Neutrophil (primary cell): ENCODE data around the gene RPL22L1.

Experiments
- H3K27ac ChIP-seq: fragments of 200-600 bp; sonication (generic); 2 replicates; pipeline ENCODE4 v1.5.1; 2016; ENCODE audit warnings: mild to moderate bottlenecking, moderate library complexity
- H3K27me3 ChIP-seq: fragments of 200-600 bp; sonication (generic); 2 replicates; pipeline ENCODE4 v1.6.0; 2016; ENCODE audit warnings: mild to moderate bottlenecking
- H3K36me3 ChIP-seq: fragments of 200-600 bp; sonication (generic); 2 replicates; pipeline ENCODE4 v1.5.1; 2017
- H3K4me1 ChIP-seq, 2 experiments: fragments of 200-600 bp in 1 of 2; sonication (generic) in 1 of 2; 1 replicate in 1 of 2; 2 replicates in 1 of 2; pipeline versions ENCODE4 v1.5.1 to v1.6.1; 2013 to 2016; ENCODE audit warnings: low read depth in 1 of 2, low read length in 1 of 2, mild to moderate bottlenecking in 1 of 2, moderate library complexity in 1 of 2; ENCODE audit not compliant: control insufficient read depth in 1 of 2, insufficient read depth in 1 of 2
- H3K4me3 ChIP-seq, 2 experiments: fragments of 200-600 bp in 1 of 2; sonication (generic) in 1 of 2; 1 replicate in 1 of 2; 2 replicates in 1 of 2; pipeline ENCODE4 v1.5.1; 2013 to 2016; ENCODE audit warnings: low read depth in 1 of 2, low read length in 1 of 2, mild to moderate bottlenecking in 1 of 2, moderate library complexity in 1 of 2
- H3K9me3 ChIP-seq: fragments of 200-600 bp; sonication (generic); 2 replicates; pipeline ENCODE4 v1.5.1; 2016
- TF ChIP-seq, protein P1 (sequence below): fragments of 200-600 bp; sonication (generic); IDR thresholded peaks from 2 replicates; pipeline ENCODE4 v1.5.1; 2016; ENCODE audit warnings: antibody characterized with exemption

Gene RPL22L1

DNA sequence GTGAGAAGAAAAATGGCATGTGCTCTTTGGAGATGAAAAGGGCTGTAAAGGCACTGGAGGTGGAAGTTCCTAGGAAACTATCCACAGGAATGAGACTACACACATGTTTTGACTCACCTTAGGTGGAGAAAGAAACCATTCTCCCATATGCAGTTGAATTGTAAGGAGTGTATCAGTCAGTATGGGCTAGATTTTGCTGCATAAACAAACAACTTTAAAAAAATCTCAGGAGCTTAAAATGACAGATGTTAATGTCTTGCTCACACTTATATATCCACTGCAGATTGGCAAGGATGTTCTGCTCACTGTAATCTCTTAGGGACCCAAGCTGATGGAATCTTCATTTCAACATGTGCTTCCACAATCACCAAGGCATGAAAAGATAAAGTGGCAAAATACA, 25.6 kb downstream of the RPL22L1 start:
- TF ChIP-seq, protein P1, sequence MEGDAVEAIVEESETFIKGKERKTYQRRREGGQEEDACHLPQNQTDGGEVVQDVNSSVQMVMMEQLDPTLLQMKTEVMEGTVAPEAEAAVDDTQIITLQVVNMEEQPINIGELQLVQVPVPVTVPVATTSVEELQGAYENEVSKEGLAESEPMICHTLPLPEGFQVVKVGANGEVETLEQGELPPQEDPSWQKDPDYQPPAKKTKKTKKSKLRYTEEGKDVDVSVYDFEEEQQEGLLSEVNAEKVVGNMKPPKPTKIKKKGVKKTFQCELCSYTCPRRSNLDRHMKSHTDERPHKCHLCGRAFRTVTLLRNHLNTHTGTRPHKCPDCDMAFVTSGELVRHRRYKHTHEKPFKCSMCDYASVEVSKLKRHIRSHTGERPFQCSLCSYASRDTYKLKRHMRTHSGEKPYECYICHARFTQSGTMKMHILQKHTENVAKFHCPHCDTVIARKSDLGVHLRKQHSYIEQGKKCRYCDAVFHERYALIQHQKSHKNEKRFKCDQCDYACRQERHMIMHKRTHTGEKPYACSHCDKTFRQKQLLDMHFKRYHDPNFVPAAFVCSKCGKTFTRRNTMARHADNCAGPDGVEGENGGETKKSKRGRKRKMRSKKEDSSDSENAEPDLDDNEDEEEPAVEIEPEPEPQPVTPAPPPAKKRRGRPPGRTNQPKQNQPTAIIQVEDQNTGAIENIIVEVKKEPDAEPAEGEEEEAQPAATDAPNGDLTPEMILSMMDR = no peak
- no peaks in the 10 kb centered on the region for H3K27me3 ChIP-seq
- no peaks in the 10 kb centered on the region for H3K9me3 ChIP-seq
- no peaks in the 10 kb centered on the region for H3K4me1 ChIP-seq
- no peaks in the 10 kb centered on the region for H3K36me3 ChIP-seq
- no peak overlapping the region for H3K27ac ChIP-seq
- H3K4me3 ChIP-seq = no peak overlapping the region

DNA sequence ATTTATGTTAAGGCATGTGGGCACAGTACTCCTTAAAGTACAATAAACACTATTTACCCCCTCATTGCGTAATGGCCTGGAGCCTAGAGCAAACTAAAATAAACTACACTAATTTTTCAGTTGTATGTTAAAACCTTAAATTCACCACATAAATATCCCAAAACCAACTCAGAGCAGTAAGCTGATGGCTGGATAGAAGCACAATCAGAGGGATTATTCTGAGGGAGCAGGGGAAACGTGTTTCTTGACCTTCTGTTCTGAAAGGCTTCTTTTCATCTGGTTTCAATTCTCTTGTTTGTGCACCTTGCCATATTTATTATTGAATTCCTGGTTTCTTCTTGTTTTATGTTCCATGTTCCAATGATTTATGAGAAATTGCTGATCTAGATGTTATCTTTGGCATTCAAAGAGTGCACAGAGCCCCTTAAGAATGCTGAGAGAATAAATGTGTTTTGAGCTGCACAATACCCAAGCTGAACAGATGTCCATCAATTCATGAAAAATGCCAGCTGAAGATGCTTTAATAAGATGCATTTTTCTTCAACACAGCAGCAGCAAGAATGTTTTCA, 29.6 kb downstream of the RPL22L1 start:
- peaks cover under 1% of the 10 kb centered on the region for H3K27me3 ChIP-seq
- no peak overlapping the region for H3K27ac ChIP-seq
- H3K36me3 ChIP-seq = no peaks in the 10 kb centered on the region
- TF ChIP-seq, protein P1 = no peak
- no peak overlapping the region for H3K4me3 ChIP-seq
- H3K9me3 ChIP-seq = no peaks in the 10 kb centered on the region
- H3K4me1 ChIP-seq = no peaks in the 10 kb centered on the region

DNA sequence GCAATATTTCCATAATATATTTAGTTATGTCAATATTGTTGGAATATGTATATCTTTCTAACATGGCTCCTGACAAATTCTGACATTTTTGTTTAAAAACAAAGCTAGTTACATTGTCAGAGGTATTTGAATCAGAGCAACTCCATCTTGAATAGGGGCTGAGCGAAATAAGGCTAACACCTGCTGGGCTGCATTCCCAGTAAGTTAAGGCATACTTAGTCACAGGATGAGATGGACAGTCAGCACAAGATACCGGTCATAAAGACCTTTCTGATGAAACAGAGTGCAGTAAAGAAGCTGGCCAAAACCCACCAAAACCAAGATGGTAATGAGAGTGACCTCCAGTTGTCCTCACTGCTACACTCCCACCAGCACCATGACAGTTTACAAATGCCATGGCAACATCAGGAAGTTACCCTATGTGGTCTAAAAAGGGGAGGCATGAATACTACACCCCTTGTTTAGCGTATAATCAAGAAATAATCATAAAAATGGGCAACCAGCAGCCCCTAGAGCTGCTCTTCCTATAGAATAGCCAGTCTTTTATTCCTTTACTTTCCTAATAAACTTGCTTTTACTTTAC, 30.4 kb downstream of the RPL22L1 start:
- Histone ChIP-seq H3K4me3 (no peak overlapping the region), H3K4me1 (no peaks in the 10 kb centered on the region), H3K27ac (no peak overlapping the region), H3K9me3 (no peaks in the 10 kb centered on the region), H3K27me3 (peaks cover 6% of the 10 kb centered on the region), H3K36me3 (no peaks in the 10 kb centered on the region)
- TF ChIP-seq, protein P1 = no peak

DNA sequence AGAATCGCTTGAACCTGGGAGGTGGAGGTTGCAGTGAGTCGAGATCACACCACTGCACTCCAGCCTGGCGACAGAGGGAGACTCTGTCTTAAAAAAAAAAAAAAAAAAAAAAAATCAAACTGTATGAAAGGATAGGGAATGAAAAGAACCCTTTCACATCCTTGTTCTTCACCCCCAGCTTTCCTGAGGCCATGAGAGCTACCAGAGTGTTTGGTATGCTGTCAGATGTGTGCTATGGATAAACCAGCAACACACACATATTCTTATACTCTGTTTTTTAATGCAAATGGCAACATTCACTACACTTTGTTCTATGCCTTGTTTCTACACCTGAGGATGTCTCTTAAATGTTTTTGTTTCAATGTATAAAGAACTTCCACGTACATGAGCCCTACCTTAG, 33.5 kb downstream of the RPL22L1 start:
- no peaks in the 10 kb centered on the region for H3K9me3 ChIP-seq
- no peak overlapping the region for H3K27ac ChIP-seq
- peaks cover 13% of the 10 kb centered on the region for H3K27me3 ChIP-seq
- H3K36me3 ChIP-seq = no peaks in the 10 kb centered on the region
- no peak overlapping the region for H3K4me3 ChIP-seq
- TF ChIP-seq, protein P1 = no peak
- H3K4me1 ChIP-seq = no peaks in the 10 kb centered on the region

DNA sequence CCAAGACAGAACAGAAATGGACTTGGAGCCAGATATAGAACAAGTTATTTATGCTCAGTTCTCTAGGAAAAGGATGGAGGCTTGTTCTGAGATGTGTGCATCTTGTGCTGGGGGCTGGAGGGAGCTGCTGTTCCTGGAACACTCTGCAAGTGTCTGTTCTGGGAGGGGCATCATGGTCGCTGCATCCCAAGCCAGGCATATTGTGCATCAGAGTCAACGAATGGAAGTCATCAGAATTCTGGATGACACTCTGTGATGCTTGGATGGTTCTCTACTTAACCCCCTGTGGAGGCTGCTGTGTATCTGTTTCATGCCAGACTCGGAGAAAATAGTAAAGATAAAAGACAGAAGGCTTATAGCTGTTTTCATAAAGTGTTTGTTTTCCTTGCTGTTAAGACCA, 34.7 kb downstream of the RPL22L1 start:
- Histone ChIP-seq H3K36me3 (no peaks in the 10 kb centered on the region), H3K27ac (no peak overlapping the region), H3K9me3 (no peaks in the 10 kb centered on the region), H3K27me3 (peaks cover 13% of the 10 kb centered on the region), H3K4me1 (no peaks in the 10 kb centered on the region), H3K4me3 (no peak overlapping the region)
- TF ChIP-seq, protein P1 = no peak
